ENCODE data around the gene EEF1A2.

EEF1A2 gene

DNA sequence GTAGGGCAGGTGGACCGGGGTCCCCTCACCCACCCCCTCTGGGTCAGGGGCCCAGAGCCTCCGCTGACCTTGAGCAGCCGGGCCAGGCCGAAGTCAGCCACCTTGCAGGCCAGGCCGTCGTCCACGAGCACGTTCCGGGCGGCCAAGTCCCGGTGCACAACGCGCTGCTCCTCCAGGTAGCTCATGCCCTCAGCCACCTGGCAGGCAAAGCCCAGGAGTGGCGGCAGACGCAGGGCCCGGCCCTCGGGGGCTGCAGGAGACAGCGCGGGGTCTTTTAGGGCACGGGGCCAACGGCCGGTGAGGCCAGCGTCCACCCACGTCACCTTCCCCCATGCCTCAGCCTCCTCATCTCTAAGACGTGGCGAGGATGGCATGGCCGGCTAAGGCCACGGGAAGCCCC is 42.5 kb upstream of the EEF1A2 start:
- ChIA-PET POLR2A (no interaction called here), CTCF (no interaction called here)
- TF ChIP-seq NFRKB (IDR thresholded peaks at IDR 0.05) (no peak), LEF1 (IDR thresholded peaks at IDR 0.05; ENCODE audit: borderline replicate concordance) (no peak), TARDBP (IDR thresholded peaks at IDR 0.05) (no peak), HDGF (IDR thresholded peaks at IDR 0.05; ENCODE audit: borderline replicate concordance) (no peak), ELF4 (IDR thresholded peaks at IDR 0.05) (no peak), FOXM1 (IDR thresholded peaks at IDR 0.05; ENCODE audit: borderline replicate concordance) (no peak), BHLHE40 (IDR thresholded peaks at IDR 0.05; ENCODE audit: borderline replicate concordance) (no peak), SP1 (IDR thresholded peaks at IDR 0.05) (no peak), CTBP1 (IDR thresholded peaks at IDR 0.05; ENCODE audit: borderline replicate concordance) (no peak), ARNT (IDR thresholded peaks at IDR 0.05) (no peak), SUZ12 (IDR thresholded peaks at IDR 0.05) (no peak), ZNF384 (IDR thresholded peaks at IDR 0.05) (no peak), L3MBTL2 (conservative IDR thresholded peaks at IDR 0.05) (no peak), FOXA1 (IDR thresholded peaks at IDR 0.05) (no peak), FOXK2 (IDR thresholded peaks at IDR 0.05) (no peak)
- TF ChIP-seq, protein P1, sequence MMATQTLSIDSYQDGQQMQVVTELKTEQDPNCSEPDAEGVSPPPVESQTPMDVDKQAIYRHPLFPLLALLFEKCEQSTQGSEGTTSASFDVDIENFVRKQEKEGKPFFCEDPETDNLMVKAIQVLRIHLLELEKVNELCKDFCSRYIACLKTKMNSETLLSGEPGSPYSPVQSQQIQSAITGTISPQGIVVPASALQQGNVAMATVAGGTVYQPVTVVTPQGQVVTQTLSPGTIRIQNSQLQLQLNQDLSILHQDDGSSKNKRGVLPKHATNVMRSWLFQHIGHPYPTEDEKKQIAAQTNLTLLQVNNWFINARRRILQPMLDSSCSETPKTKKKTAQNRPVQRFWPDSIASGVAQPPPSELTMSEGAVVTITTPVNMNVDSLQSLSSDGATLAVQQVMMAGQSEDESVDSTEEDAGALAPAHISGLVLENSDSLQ (IDR thresholded peaks at IDR 0.05), result no peak
- no peak for DNase-seq (ENCODE audit: extremely low spot score)

DNA sequence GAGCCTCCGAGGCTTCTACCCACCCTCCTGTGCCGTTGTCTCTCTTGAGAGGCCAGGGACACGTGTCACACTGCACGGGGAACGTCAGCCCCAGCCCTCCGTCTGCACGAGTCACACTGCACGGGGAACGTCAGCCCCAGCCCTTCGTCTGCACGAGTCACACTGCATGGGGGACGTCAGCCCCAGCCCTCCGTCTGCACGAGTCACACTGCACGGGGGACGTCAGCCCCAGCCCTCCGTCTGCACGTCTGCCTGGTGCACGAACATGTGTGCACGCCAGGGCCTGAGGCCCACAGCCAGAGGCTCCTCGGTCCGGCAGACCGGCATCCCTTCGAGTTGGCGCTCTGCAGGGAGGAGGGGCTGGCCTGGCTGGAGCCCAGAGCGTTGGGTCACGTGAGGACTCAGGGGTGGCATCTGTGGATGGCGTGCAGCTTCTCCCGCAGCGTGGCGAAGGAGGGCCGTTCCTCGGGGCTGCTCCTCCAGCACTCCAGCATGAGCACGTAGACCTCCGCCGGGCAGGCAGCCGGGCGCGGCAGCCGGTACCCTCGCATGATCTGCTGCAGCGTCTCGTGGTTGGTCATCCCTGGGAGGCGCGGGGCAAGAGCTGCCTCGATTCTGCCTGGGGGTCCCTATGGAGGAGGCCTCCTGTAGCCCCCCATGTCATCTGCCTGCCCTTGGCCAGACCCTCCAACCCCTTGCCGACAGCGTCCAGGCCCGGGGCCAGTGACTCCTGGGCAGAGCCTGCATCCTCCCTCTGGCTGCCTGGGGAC is 41.7 kb upstream of the EEF1A2 start:
- TF ChIP-seq TARDBP (IDR thresholded peaks at IDR 0.05) (no peak), FOXM1 (IDR thresholded peaks at IDR 0.05; ENCODE audit: borderline replicate concordance) (no peak), ARNT (IDR thresholded peaks at IDR 0.05) (no peak), L3MBTL2 (conservative IDR thresholded peaks at IDR 0.05) (no peak), ZNF384 (IDR thresholded peaks at IDR 0.05) (no peak), FOXK2 (IDR thresholded peaks at IDR 0.05) (no peak), HDGF (IDR thresholded peaks at IDR 0.05; ENCODE audit: borderline replicate concordance) (no peak), ELF4 (IDR thresholded peaks at IDR 0.05) (no peak), NFRKB (IDR thresholded peaks at IDR 0.05) (no peak), FOXA1 (IDR thresholded peaks at IDR 0.05) (no peak)
- TF ChIP-seq, protein P1 (IDR thresholded peaks at IDR 0.05), result no peak
- ChIA-PET CTCF (no interaction called here), POLR2A (no interaction called here)
- no peak for DNase-seq (ENCODE audit: extremely low spot score)

DNA sequence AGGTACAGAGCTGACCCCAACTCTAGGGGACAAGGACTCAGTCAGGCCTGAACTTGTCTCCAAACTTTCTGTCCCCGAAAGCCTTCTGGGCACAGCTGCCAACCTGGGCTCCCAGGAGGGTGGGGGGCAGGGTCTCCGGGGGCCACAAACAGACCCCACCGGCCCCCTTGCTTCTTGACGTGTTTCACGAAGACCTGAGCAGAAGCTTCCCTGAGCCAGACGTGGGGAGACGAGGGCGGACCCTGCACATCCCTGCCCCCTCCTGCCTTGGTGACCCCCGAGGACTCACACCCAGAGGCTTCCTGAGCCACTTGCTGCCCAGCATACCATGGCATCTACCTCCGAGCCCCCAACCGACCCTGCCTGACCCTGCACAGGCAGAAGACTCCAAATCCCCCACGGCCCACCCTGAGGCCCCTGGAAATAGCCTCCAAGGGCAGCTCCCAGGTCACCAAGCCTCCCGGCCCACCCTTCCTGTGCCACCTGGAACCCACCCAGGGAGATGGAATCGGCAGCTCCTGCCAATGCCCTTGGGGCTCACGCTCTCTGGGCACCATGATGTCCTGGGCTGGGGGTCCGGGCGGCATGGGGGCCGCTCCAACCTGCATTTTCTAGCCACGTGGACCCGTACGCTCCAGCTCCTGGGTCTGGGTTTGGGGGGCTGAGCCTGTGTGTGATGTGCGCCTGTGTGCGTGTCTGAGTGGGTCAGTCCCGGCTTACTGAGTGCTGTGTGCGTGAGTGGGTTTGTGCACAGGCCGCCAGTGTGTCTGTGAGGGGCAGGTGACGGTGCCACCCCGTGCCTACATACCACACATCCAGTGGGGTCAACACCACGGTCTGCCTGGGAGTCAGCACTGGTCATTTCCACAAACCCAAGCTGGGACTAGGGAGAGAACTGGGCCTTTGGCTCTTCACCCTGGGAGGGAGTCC is 40.8 kb upstream of the EEF1A2 start:
- ChIA-PET POLR2A (interaction anchor here (1.3 to 2.1 kb wide), 2 partner anchors 86 to 114 kb away, joined by 3 to 4 read pairs; partner anchors contain the start of gene STMN3), CTCF (no interaction called here)
- DNase-seq (ENCODE audit: extremely low spot score), result no peak
- TF ChIP-seq LEF1 (IDR thresholded peaks at IDR 0.05; ENCODE audit: borderline replicate concordance) (no peak), ARNT (IDR thresholded peaks at IDR 0.05) (no peak), NFRKB (IDR thresholded peaks at IDR 0.05) (no peak), BHLHE40 (IDR thresholded peaks at IDR 0.05; ENCODE audit: borderline replicate concordance) (no peak)

DNA sequence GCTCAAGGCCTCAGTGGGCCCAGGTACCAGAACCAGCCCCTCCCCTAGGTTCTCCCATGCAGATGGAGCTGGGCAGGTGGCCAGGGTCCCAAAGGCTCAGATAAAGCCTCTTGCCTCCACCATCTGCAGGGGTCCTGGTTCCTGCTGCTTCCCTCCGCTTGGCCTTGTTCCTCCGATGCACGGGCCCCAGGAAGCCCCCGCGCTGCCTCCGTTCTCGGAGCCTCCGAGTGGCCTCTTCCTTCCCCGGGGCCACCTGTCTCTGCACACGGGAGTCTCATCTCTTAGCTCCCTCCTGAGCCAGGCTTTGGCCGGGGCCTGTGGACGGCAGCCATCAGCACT is 40.2 kb upstream of the EEF1A2 start:
- DNase-seq (ENCODE audit: extremely low spot score), result no peak
- TF ChIP-seq ARNT (IDR thresholded peaks at IDR 0.05) (no peak), ZNF384 (IDR thresholded peaks at IDR 0.05) (no peak), CTBP1 (IDR thresholded peaks at IDR 0.05; ENCODE audit: borderline replicate concordance) (no peak), FOXM1 (IDR thresholded peaks at IDR 0.05; ENCODE audit: borderline replicate concordance) (no peak), SUZ12 (IDR thresholded peaks at IDR 0.05) (no peak)
- ChIA-PET CTCF (interaction anchor here (1.7 kb wide), 1 partner anchor 119 kb away, joined by 5 read pairs; the partner anchor contains the start of gene RTEL1), POLR2A (interaction anchor here (1.3 to 2.1 kb wide), 2 partner anchors 87 to 114 kb away, joined by 3 to 4 read pairs; partner anchors contain the start of gene STMN3)

DNA sequence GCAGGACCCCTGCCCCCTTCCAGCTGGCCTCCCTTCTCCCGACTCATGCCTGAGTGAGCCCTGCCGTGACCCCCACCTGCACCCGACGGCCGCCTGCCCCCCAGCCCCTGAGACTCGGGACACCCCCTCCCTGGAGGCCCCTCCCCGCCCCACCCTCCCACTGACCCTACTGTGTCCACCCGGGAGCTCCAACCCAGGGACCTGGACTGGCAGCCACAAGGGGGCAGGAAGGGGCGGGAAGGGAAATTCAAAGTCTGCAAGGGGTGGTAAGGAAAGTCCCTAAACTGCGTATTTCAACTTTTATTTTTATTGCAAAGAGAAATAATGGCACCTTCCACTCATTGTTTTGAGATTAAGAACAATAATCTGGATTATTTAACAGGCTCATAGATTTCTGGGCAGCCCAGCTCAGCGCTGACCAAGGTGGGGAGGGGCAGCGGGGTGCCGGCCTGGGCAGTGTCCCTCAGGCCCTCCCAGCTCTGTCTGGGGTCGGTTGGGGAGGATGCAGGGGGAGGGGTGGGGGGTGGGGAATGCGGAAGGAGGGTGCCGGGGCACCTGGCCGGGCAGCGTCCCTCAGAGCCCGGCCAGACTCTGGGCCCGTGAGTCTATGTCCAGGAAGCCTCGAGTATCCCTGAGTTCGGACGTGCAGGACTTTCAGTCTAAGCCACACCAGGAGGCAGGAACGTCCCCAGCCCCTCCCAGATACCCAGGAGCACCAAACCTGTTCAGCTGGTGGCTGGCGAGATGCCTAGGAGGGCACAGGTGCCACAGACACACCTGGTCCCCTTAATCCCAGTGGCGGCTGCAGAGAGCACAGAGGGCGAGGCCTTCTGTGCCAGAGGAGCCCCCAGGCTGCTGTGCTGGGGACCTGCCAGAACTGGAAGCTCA is 39.6 kb upstream of the EEF1A2 start:
- ChIA-PET POLR2A (interaction anchor here (0.8 to 2.1 kb wide), 10 partner anchors 11 to 327 kb away, joined by 3 to 6 read pairs (median 4); partner anchors contain the start of genes ARFRP1, GMEB2, PPDPF and RTEL1), CTCF (interaction anchor here (0.8 to 1.7 kb wide), 5 partner anchors 8 to 435 kb away, joined by 3 to 7 read pairs (median 5); partner anchors contain the start of genes PPDPF and RTEL1)
- no peak for TF ChIP-seq ELF4 (IDR thresholded peaks at IDR 0.05)
- TF ChIP-seq FOXK2 (IDR thresholded peaks at IDR 0.05), result no peak
- TF ChIP-seq FOXA1 (IDR thresholded peaks at IDR 0.05), result no peak
- no peak for TF ChIP-seq HDGF (IDR thresholded peaks at IDR 0.05; ENCODE audit: borderline replicate concordance)
- TF ChIP-seq FOXM1 (IDR thresholded peaks at IDR 0.05; ENCODE audit: borderline replicate concordance), result no peak
- no peak for TF ChIP-seq LEF1 (IDR thresholded peaks at IDR 0.05; ENCODE audit: borderline replicate concordance)
- TF ChIP-seq ARNT (IDR thresholded peaks at IDR 0.05), result no peak
- no peak for DNase-seq (ENCODE audit: extremely low spot score)

Measured in HEK293T (cell line).